ENCODE data around the gene ATP6V1E1. TPM values are rescaled to one million over a fixed set of nuclear protein-coding genes. Genes with fewer than 3 reads are reported as not detected.

The ATP6V1E1 gene
- total and polyA plus RNA-seq, 9 of the 15 experiments (the other 6 are each of a cell fraction or from before 2014, with no cell fraction given) = 122 to 249 (median 179) TPM

- BruUV-seq (replicated peaks) = no TSS peak
- DNase-seq (ENCODE audit: extremely low read depth in 1 of 4, low spot score in 3 of 4) (no peak), ATAC-seq (no peak), FAIRE-seq (no peak)
- Histone ChIP-seq H3K9me3 (replicated peaks; ENCODE audit: control insufficient read depth, insufficient read depth, low read depth, low read length) (no peaks in the 10 kb centered on the region), H3K4me2 (ENCODE audit: insufficient read depth, low read length) (no peak overlapping the region), H3K9me1 (ENCODE audit: control insufficient read depth, insufficient read depth, low read length) (no peaks in the 10 kb centered on the region), H3K36me3 (ENCODE audit: control insufficient read depth, insufficient read depth, low read length) (no peaks in the 10 kb centered on the region), H3K4me1 (replicated peaks in 1 of 2; ENCODE audit: control insufficient read depth in 2 of 2, insufficient read depth in 2 of 2, low read length in 2 of 2) (0 out of 5 replicates have a peak, but pooled peaks cover 0 to 4% of the 10 kb centered on the region in 2 experiments), H2AFZ (ENCODE audit: low read depth, low read length) (no peak overlapping the region), H3K79me2 (ENCODE audit: control insufficient read depth, insufficient read depth, low read length) (no peaks in the 10 kb centered on the region), H3K27me3 (ENCODE audit: control insufficient read depth in 2 of 2, insufficient read depth in 2 of 2, low read length in 2 of 2) (peaks cover 52% of the 10 kb centered on the region in 2 experiments), H3K27ac (ENCODE audit: extremely low read depth, low read depth, low read length) (no peak overlapping the region), H3K4me3 (no peak overlapping the region), H3K9ac (ENCODE audit: insufficient read depth in 1 of 2, low read depth in 2 of 2, low read length in 2 of 2) (no peak overlapping the region), H4K20me1 (replicated peaks; ENCODE audit: control insufficient read depth, insufficient read depth, low read length) (no peaks in the 10 kb centered on the region)
- ChIA-PET CTCF (ENCODE audit: low intra/inter-chr PET ratio) (interaction anchor here (0.6 kb wide), 1 partner anchor 333 kb away, joined by 3 read pairs; no protein-coding TSS in a partner anchor), POLR2A (interaction anchor here (1.0 to 1.3 kb wide), 2 partner anchors 13 to 330 kb away, joined by 3 read pairs; no protein-coding TSS in a partner anchor)
- in situ Hi-C loops (cut with MboI) = loop anchor here (10.0 kb wide), 2 partner anchors 176 to 516 kb away; partner anchors contain the start of gene PEX26
- intact Hi-C loops (cut with micrococcal nuclease) = loop anchor here (2.0 kb wide), 2 partner anchors 184 to 228 kb away; no protein-coding TSS in a partner anchor
- WGBS (ENCODE audit: insufficient coverage, low coverage, missing lambda C conversion rate) = 29% methylated on average over 10 of the region's 10 CpGs
- TF ChIP-seq SETDB1 (IDR thresholded peaks at IDR 0.05; ENCODE audit: low read length) (no peak), ASH1L (IDR thresholded peaks at IDR 0.05; ENCODE audit: borderline replicate concordance, low read depth, partially characterized antibody) (no peak), CHD2 (IDR thresholded peaks at IDR 0.05; ENCODE audit: low read depth, low read length) (no peak), C11orf30 (IDR thresholded peaks at IDR 0.05; ENCODE audit: low read depth) (no peak), ARHGAP35 (IDR thresholded peaks at IDR 0.05; ENCODE audit: partially characterized antibody) (no peak), SMARCE1 (IDR thresholded peaks at IDR 0.05) (no peak), ZNF445 (CRISPR knock-in tag; IDR thresholded peaks at IDR 0.05; ENCODE audit: low read depth) (no peak), ZNF133 (CRISPR knock-in tag; IDR thresholded peaks at IDR 0.05) (no peak), PHF20 (IDR thresholded peaks at IDR 0.05; ENCODE audit: partially characterized antibody) (no peak), SRSF7 (optimal IDR thresholded peaks at IDR 0.05; ENCODE audit: low read depth, low read length) (no peak), ZNF644 (tag; IDR thresholded peaks at IDR 0.05; ENCODE audit: low read depth) (no peak), ZNF280B (CRISPR knock-in tag; IDR thresholded peaks at IDR 0.05) (no peak), OTX1 (CRISPR knock-in tag; IDR thresholded peaks at IDR 0.05) (no peak), ZNF431 (CRISPR knock-in tag; IDR thresholded peaks at IDR 0.05) (no peak), TRIM28 (IDR thresholded peaks at IDR 0.05) (no peak), KLF16 (IDR thresholded peaks at IDR 0.05) (no peak), TCF15 (CRISPR knock-in tag; IDR thresholded peaks at IDR 0.05) (no peak), MEF2D (tag; conservative IDR thresholded peaks at IDR 0.05; ENCODE audit: low read depth) (no peak), ZNF384 (IDR thresholded peaks at IDR 0.05; ENCODE audit: low read depth, low read length) (no peak), MLX (CRISPR knock-in tag; conservative IDR thresholded peaks at IDR 0.05) (no peak)
These were observed 69.4 kb downstream of the ATP6V1E1 start for GRCh38 chr22:17559188-17559587.
